Vagina (tissue), 2 donors: ENCODE measurements around the gene KDM7A. TPM values are rescaled to one million over a fixed set of nuclear protein-coding genes. Genes with fewer than 3 reads are reported as not detected.

Experiments used
- DNase-seq, 2 donors: peaks; one replicate each; pipeline ENCODE4 v3.0.0-alpha.2; 2017; ENCODE audit errors: extremely low spot score in 2 of 2
- H3K27ac ChIP-seq: fragments of 200-600 bp; sonication (generic); one replicate; pipeline ENCODE4 v1.5.1; 2019
- H3K27me3 ChIP-seq: fragments of 200-600 bp; sonication (generic); one replicate; pipeline ENCODE4 v1.5.1; 2019
- H3K36me3 ChIP-seq, 2 donors: fragments of 200-600 bp; sonication (generic); one replicate each; pipeline ENCODE4 v1.5.1; 2017 to 2019
- H3K4me1 ChIP-seq: fragments of 200-600 bp; sonication (generic); one replicate; pipeline ENCODE4 v1.5.1; 2019
- H3K4me3 ChIP-seq, 2 donors: fragments of 200-600 bp; sonication (generic); 1 replicate in 1 of 2; 2 replicates in 1 of 2; pipeline ENCODE4 v1.5.1; 2016 to 2019
- H3K9me3 ChIP-seq: fragments of 200-600 bp; sonication (generic); one replicate; pipeline ENCODE4 v1.5.1; 2019
- POLR2A ChIP-seq, 2 donors: fragments of 450-650 bp; IDR thresholded peaks; one replicate each; pipeline ENCODE4 v1.6.1; 2017; ENCODE audit warnings: antibody characterized with exemption in 2 of 2, mild to moderate bottlenecking in 2 of 2, moderate library complexity in 2 of 2
- POLR2AphosphoS5 ChIP-seq, 2 donors: sonication (generic); formaldehyde crosslinking; IDR thresholded peaks; one replicate each; pipeline ENCODE4 v1.9.0; 2017; ENCODE audit warnings: antibody characterized with exemption in 2 of 2, mild to moderate bottlenecking in 2 of 2, low read depth in 1 of 2; ENCODE audit not compliant: insufficient read depth in 1 of 2
- intact Hi-C: fragments of 100-400 bp; cut with DNase I; formaldehyde crosslinking; loops from one replicate; pipeline ENCODE4 v1.15.1; 2023
- total RNA-seq: library from RNA; depleted of rRNA; stranded (reverse); fragments of >200 nt; gene quantifications from one replicate; pipeline ENCODE4 v1.2.3, GENCODE V29; 2016
- TF ChIP-seq, protein P1 (sequence below), 3 experiments: fragments of 450-650 bp in 2 of 3; fragments of 200-600 bp in 1 of 3; sonication (generic) in 1 of 3; IDR thresholded peaks; one replicate each; pipeline ENCODE4 v1.5.1; 2017 to 2019; ENCODE audit warnings: antibody characterized with exemption in 3 of 3, mild to moderate bottlenecking in 2 of 3, moderate library complexity in 2 of 3

The KDM7A gene
- total RNA-seq, 1 donor from 2014 or later = 24.6 TPM

DNA sequence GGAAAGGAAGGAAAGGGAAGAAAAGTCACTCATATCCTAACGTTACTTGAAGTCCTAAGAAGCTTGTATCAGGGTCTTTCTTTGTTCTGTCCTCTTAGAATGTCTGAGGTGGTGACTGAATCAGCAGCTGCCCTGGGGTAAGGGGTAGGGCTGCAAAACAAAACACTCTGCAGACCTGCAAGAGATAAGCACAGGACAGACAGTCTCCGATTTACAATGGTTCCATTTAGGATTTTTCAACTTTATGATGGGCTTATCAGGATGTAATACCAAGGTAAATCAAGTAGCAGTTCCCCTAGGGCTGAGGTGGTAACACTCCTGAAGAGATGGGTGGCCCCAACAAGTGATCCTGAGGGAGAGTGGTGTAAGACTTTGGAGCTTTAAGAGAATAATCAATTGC is 16.5 kb downstream of the KDM7A start:
- Histone ChIP-seq H3K36me3 (no peaks in the 10 kb centered on the region), H3K27me3 (no peaks in the 10 kb centered on the region), H3K9me3 (no peaks in the 10 kb centered on the region), H3K27ac (no peak overlapping the region), H3K4me1 (peaks cover 3% of the 10 kb centered on the region), H3K4me3 (no peak overlapping the region)
- TF ChIP-seq, protein P1, sequence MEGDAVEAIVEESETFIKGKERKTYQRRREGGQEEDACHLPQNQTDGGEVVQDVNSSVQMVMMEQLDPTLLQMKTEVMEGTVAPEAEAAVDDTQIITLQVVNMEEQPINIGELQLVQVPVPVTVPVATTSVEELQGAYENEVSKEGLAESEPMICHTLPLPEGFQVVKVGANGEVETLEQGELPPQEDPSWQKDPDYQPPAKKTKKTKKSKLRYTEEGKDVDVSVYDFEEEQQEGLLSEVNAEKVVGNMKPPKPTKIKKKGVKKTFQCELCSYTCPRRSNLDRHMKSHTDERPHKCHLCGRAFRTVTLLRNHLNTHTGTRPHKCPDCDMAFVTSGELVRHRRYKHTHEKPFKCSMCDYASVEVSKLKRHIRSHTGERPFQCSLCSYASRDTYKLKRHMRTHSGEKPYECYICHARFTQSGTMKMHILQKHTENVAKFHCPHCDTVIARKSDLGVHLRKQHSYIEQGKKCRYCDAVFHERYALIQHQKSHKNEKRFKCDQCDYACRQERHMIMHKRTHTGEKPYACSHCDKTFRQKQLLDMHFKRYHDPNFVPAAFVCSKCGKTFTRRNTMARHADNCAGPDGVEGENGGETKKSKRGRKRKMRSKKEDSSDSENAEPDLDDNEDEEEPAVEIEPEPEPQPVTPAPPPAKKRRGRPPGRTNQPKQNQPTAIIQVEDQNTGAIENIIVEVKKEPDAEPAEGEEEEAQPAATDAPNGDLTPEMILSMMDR (IDR thresholded peaks at IDR 0.05) = no peak
- TF ChIP-seq POLR2AphosphoS5 (IDR thresholded peaks at IDR 0.05; ENCODE audit: insufficient read depth in 1 of 2, low read depth in 1 of 2) = no peak
- no peak for TF ChIP-seq POLR2A (IDR thresholded peaks at IDR 0.05)
- DNase-seq = no peak
- intact Hi-C loops = no loop called here

DNA sequence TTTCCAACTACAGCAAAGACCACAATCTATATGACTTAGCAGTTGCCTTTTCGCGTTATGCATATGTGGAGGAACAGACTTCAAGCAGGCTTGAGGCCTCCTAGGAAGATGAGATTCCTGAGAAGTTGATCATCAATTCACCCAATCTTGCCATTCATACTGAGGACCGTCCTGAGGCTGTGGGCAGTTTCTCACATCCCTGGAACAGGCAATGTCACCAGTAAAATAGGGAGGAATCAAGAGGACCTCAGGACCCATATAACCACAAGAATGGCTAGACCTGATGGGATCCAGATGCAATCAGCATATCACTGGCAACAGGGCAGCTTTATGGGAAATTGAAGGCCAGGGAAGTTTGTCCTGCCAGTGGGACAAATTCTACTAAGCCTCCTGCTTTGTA is 17.3 kb downstream of the KDM7A start:
- no peaks in the 10 kb centered on the region for H3K4me1 ChIP-seq

DNA sequence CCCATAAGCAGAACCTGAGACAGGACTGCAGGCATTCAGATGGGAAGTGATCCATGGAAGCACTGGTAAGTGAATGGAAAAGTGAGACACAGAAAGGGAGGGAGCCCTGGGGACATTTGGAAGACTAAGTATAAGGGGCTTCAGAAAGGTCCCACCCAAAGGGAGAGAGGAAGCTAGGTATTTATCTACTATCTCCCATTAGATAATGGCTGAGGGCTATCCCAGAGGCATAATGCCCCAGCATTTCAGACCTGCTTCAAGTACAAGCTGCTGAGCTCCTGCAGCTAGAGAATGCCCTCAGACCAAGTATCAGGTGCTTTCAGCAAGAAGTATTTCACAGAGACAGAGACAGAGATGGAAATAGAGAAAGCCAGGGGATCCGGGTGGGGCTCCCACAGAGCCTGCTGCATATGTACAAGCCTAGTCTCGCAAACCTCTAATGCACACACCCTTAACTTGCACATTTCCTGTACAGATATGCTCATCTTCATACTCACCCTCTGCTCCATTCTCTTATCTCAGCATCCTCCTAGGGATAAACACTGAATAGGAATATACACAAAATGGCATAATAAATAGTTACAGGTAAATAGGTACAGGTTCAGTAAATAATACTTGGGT is 20.2 kb downstream of the KDM7A start:
- no peak overlapping the region for H3K4me3 ChIP-seq
- no peaks in the 10 kb centered on the region for H3K4me1 ChIP-seq
- no peaks in the 10 kb centered on the region for H3K27me3 ChIP-seq
- intact Hi-C loops = no loop called here
- no peaks in the 10 kb centered on the region for H3K36me3 ChIP-seq
- H3K9me3 ChIP-seq = no peaks in the 10 kb centered on the region
- DNase-seq = no peak
- H3K27ac ChIP-seq = no peak overlapping the region
- no peak for TF ChIP-seq POLR2A (IDR thresholded peaks at IDR 0.05)
- TF ChIP-seq, protein P1 (IDR thresholded peaks at IDR 0.05) = no peak

More for the DNA sequence above, 17.3 kb downstream of the KDM7A start:
- Histone ChIP-seq H3K36me3 (no peaks in the 10 kb centered on the region), H3K4me3 (no peak overlapping the region), H3K9me3 (no peaks in the 10 kb centered on the region), H3K27ac (no peak overlapping the region), H3K27me3 (no peaks in the 10 kb centered on the region)
- DNase-seq = no peak
- intact Hi-C loops = no loop called here
- TF ChIP-seq POLR2AphosphoS5 (IDR thresholded peaks at IDR 0.05; ENCODE audit: insufficient read depth in 1 of 2, low read depth in 1 of 2) = no peak
- no peak for TF ChIP-seq POLR2A (IDR thresholded peaks at IDR 0.05)
- TF ChIP-seq, protein P1 (IDR thresholded peaks at IDR 0.05) = no peak

DNA sequence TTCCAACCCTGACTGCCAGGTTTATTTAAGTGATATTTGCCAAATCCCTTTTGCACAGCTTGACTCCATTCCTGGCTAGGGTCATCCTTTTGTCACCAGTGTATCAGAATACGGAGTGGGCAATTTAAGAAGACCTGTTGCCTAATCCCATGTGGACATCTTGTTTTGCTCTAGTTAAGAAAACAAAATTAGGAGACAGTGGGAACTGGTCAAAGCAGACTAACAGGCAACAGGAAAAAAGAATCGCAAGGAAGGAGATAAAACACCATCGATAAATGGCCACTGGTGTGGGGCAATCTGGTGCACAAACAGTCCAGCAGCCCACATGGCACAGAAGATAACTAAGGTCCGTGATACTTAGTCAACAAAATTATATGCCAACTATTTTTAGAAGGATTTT is 21.4 kb downstream of the KDM7A start:
- H3K4me1 ChIP-seq = no peaks in the 10 kb centered on the region
- H3K4me3 ChIP-seq = no peak overlapping the region
- no peak overlapping the region for H3K27ac ChIP-seq
- no peaks in the 10 kb centered on the region for H3K27me3 ChIP-seq
- H3K36me3 ChIP-seq = no peaks in the 10 kb centered on the region
- intact Hi-C loops = no loop called here
- no peaks in the 10 kb centered on the region for H3K9me3 ChIP-seq
- no peak for DNase-seq
- no peak for TF ChIP-seq POLR2A (IDR thresholded peaks at IDR 0.05)
- TF ChIP-seq POLR2AphosphoS5 (IDR thresholded peaks at IDR 0.05; ENCODE audit: insufficient read depth in 1 of 2, low read depth in 1 of 2) = no peak
- TF ChIP-seq, protein P1 (IDR thresholded peaks at IDR 0.05) = no peak

DNA sequence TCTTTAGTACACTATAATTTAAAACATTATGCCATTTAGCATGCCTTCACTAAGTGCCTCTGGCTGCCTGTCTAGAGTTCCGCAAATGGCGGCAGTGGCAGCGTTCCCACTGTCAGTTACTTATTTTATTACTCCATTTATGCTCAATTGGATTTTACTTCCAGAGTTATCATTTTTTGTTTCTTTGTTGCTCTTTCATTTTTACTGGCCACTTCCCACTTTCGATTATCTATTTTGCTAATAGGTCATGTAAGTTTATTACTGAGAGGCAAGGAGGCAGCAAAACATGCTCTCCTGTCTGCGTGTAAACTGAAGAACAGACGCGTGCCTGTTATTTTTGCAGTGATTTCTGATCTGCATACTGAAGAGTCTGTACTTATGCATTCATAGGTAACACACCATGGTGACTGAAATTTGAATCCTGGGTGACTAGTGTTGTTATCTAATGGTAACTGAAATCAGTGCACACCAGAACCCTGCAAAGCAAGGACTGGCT is 23.1 kb downstream of the KDM7A start:
- DNase-seq = no peak
- Histone ChIP-seq H3K4me1 (no peaks in the 10 kb centered on the region), H3K4me3 (no peak overlapping the region), H3K27ac (no peak overlapping the region), H3K9me3 (no peaks in the 10 kb centered on the region), H3K27me3 (no peaks in the 10 kb centered on the region), H3K36me3 (no peaks in the 10 kb centered on the region)
- no peak for TF ChIP-seq POLR2A (IDR thresholded peaks at IDR 0.05)
- TF ChIP-seq POLR2AphosphoS5 (IDR thresholded peaks at IDR 0.05; ENCODE audit: insufficient read depth in 1 of 2, low read depth in 1 of 2) = no peak
- TF ChIP-seq, protein P1 (IDR thresholded peaks at IDR 0.05) = no peak
- intact Hi-C loops = no loop called here
